DND-41 (cell line): ENCODE results near the gene DCAF12L2.

ENCODE experiments used
- EZH2 ChIP-seq: IDR thresholded peaks from 3 replicates; pipeline ENCODE4 v1.6.1; 2012; ENCODE audit warnings: borderline replicate concordance, low read depth, mild to moderate bottlenecking, moderate library complexity, low read length, inconsistent platforms; ENCODE audit not compliant: severe bottlenecking
- TF ChIP-seq, protein P1 (sequence below): IDR thresholded peaks from 2 replicates; pipeline ENCODE4 v1.5.1; 2012; ENCODE audit warnings: borderline replicate concordance, low read length, moderate library complexity, mild to moderate bottlenecking; ENCODE audit not compliant: poor library complexity, severe bottlenecking; ENCODE audit errors: extremely low read depth

DNA sequence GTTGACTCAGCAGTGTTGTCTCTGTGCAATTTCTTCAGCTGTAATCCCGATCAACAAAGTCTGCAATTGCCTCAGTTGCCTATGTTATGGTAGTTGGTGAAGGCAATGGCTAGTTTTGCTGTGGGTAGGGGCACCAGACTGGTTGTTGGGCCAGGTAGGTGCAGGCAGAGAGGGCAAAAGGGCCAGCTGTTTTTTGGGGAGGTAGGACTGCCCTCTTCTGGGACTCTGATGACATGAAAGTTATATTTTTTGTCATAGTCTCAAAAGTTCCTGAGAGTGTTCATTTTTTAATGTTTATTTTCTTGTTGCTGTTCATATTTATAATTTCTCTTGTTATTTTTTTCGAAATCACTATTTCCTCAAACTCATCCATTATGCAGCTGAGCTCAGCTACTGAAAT, 25.1 kb downstream of the DCAF12L2 start:
- TF ChIP-seq, protein P1, sequence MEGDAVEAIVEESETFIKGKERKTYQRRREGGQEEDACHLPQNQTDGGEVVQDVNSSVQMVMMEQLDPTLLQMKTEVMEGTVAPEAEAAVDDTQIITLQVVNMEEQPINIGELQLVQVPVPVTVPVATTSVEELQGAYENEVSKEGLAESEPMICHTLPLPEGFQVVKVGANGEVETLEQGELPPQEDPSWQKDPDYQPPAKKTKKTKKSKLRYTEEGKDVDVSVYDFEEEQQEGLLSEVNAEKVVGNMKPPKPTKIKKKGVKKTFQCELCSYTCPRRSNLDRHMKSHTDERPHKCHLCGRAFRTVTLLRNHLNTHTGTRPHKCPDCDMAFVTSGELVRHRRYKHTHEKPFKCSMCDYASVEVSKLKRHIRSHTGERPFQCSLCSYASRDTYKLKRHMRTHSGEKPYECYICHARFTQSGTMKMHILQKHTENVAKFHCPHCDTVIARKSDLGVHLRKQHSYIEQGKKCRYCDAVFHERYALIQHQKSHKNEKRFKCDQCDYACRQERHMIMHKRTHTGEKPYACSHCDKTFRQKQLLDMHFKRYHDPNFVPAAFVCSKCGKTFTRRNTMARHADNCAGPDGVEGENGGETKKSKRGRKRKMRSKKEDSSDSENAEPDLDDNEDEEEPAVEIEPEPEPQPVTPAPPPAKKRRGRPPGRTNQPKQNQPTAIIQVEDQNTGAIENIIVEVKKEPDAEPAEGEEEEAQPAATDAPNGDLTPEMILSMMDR = no peak
- TF ChIP-seq EZH2 = no peak
